OCI-LY7 (cell line): Measurements from ENCODE around the gene TGFBRAP1.

ENCODE experiments used
- CTCF ChIP-seq: fragments of 200-600 bp; sonication (generic); conservative IDR thresholded peaks from 2 replicates; pipeline ENCODE4 v1.5.1; 2014; ENCODE audit warnings: mild to moderate bottlenecking, antibody characterized with exemption, low read length, moderate library complexity, mixed read lengths
- EZH2phosphoT487 ChIP-seq: fragments of 200-600 bp; sonication (generic); IDR thresholded peaks from 2 replicates; pipeline ENCODE4 v1.6.1; 2018; ENCODE audit warnings: low read depth, borderline replicate concordance, mild to moderate bottlenecking, mixed run types, antibody characterized with exemption, low read length, moderate library complexity, mixed read lengths

GRCh38 chr2:105365206-105365605, 35.7 kb upstream of the TGFBRAP1 start:
- TF ChIP-seq CTCF (no peak), EZH2phosphoT487 (no peak)
